K562 (cell line): ENCODE results near the gene MEPE.

Experiments
- CEBPB ChIP-seq: fragments of 450-650 bp; IDR thresholded peaks from 2 replicates; pipeline ENCODE4 v1.6.1; 2016; ENCODE audit warnings: missing genetic modification characterization, missing compliant biosample characterization
- JUND ChIP-seq, 2 experiments: IDR thresholded peaks; 2 replicates in 1 of 2; 3 replicates in 1 of 2; pipeline ENCODE4 v1.6.1; 2011; ENCODE audit warnings: borderline replicate concordance in 2 of 2, low read depth in 2 of 2, low read length in 2 of 2, improper control_type of control experiment in 1 of 2, missing biosample characterization in 1 of 2, missing genetic modification characterization in 1 of 2, missing genetic modification reagents in 1 of 2
- KAT8 ChIP-seq: fragments of 450-650 bp; IDR thresholded peaks from 2 replicates; pipeline ENCODE4 v1.6.1; 2016; ENCODE audit warnings: low read depth, mild to moderate bottlenecking
- PHF21A ChIP-seq: fragments of 450-650 bp; IDR thresholded peaks from 2 replicates; pipeline ENCODE4 v1.6.1; 2017; ENCODE audit warnings: low read depth, borderline replicate concordance
- POLR2AphosphoS5 ChIP-seq: IDR thresholded peaks from 2 replicates; pipeline ENCODE4 v1.6.1; 2011; ENCODE audit warnings: mild to moderate bottlenecking, low read depth, low read length, moderate library complexity; ENCODE audit not compliant: control insufficient read depth, insufficient read depth
- SNRNP70 ChIP-seq: fragments of 200-400 bp; formaldehyde crosslinking; optimal IDR thresholded peaks from 2 replicates; pipeline ENCODE3; 2017; ENCODE audit warnings: low read depth, low read length
- SP1 ChIP-seq: sonication (generic); formaldehyde crosslinking; IDR thresholded peaks from 2 replicates; pipeline ENCODE4 v1.8.1; 2022; ENCODE audit warnings: mild to moderate bottlenecking, missing genetic modification reagents

DNA sequence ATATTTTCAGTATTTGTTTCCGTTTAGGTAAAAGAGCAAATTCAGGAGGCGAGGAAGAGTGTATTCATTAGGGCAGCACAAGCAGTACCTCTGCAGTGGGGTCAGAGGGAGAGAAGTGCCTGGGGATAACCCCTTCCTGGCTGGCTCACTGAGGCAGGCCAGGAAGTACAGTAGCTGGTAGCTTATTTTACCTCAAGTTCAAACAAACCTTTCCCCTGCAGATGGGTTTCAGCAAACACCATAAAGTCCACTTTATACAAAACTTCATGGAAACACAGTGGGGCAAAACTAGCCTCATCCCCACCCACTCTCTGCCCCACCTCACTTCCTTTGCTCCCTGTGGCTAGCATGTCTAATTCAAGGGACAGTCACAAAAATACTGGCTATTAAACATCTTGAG, 29.5 kb downstream of the MEPE start:
- TF ChIP-seq SP1 (CRISPR knock-in tag) = no peak
- no peak for TF ChIP-seq PHF21A
- TF ChIP-seq POLR2AphosphoS5 = no peak
- TF ChIP-seq JUND (IDR thresholded peaks at IDR 0.05; ENCODE audit: borderline replicate concordance, low read depth, low read length) = no peak
- no peak for TF ChIP-seq JUND (tag; IDR thresholded peaks at IDR 0.05; ENCODE audit: borderline replicate concordance, low read depth, low read length)
- TF ChIP-seq SNRNP70 = no peak
- no peak for TF ChIP-seq CEBPB (tag)
- TF ChIP-seq KAT8 = no peak
